ENCODE measurements around the gene STAC2.
A peak's percentile ranks its signal among the peaks of the same experiment; 100 is the strongest.
"Not testable (repeated sequence)": the region's sequence is repeated elsewhere in the genome, so short reads cannot be mapped to it uniquely, and the experiment has no call there.

Gene STAC2, protein sequence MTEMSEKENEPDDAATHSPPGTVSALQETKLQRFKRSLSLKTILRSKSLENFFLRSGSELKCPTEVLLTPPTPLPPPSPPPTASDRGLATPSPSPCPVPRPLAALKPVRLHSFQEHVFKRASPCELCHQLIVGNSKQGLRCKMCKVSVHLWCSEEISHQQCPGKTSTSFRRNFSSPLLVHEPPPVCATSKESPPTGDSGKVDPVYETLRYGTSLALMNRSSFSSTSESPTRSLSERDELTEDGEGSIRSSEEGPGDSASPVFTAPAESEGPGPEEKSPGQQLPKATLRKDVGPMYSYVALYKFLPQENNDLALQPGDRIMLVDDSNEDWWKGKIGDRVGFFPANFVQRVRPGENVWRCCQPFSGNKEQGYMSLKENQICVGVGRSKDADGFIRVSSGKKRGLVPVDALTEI

DNA sequence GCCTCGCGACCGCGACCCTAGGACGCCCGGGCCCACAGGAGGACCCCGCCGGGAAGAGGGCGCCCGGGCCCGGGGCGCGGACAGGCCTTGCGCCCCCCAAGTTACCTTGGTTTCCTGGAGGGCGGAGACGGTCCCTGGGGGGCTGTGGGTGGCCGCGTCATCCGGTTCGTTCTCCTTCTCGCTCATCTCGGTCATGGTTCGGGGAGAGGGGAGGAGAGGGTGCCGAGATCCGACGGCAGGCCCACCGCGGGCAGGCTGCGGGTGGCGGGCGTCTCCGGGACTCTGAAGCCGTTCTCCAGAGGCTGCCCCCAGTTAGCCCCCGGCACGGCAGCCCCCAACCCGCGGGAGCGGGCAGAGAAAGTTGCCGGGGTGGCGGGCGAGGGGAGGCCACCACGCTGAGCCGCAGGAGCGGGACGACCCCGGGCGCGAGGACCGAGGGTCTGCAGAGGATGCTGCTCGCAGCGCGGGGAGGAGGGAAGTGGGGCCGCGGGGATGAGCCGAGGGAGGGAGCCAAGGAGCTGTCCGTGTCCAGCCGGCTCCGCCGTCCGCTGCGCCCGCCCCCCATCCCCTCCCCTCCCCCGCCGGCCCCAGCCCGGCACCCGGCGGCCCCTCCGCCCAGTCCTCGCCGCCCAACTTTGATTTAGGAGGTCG lies at the start of gene STAC2:
Gene STAC2 (minus strand): TSS at position 638 of the 651 bp plus-strand sequence. CDS start 443 bp downstream, at position 195.
- no peak for DNase-seq (ENCODE audit: low read depth)

DNA sequence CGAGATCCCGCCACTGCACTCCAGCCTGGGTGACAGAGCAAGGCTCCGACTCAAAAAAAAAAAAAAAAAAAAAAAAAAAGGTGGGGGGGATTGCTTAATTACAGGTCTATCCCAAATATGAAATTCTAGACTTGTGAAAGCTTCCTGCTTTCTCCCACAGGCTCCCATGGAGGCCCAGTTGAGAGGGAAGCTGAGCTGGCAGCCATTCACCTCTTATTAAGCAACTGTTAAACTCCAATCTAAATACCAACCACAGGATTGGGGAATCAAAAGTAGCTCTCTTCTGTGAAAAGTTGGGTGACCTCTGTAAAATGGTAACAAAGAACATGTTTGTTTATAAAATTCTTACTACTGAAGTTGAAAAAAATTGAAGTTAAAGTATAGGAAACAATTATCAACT lies 45.8 kb upstream of the STAC2 start:
- DNase-seq (ENCODE audit: low read depth), result no peak

DNA sequence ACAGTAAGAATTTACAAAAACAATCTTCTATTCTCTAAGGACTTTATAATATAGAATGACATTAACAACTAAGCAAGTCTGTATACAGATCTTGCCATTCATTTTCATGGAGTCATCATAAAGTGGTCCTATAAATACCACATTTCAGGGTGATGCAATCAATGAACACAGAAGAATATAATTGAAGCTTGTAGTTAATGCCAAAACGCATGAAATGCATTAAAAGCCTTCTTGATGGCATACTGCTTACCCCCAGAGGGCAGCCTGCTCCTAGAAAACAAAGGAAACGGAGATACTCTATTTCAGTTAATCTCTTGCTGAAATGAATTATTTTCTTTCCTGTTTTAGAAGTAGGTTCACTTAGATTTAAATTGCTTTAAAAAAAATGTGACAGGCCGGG lies 45.2 kb upstream of the STAC2 start:
- DNase-seq (ENCODE audit: low read depth), result no peak

DNA sequence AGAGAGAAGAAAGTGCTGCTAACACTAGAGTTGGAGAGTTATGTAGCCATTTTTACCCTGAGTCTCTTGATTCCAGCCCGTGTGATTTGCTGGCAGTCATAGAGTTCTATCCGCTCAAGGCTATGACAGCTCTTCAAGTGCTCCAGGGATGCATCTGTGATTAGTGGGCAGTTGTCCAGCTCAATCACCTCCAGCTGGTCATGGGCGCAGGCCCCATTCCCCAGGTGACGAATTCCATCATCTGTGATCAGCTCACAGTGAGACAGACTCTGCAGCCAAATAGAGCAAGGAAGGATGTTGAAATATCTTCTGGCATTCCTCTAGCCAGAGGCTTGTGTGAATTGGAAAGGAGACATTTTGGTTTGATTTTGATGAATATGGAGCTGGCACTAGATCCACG lies 38.4 kb upstream of the STAC2 start:
- DNase-seq (ENCODE audit: low read depth), result no peak

DNA sequence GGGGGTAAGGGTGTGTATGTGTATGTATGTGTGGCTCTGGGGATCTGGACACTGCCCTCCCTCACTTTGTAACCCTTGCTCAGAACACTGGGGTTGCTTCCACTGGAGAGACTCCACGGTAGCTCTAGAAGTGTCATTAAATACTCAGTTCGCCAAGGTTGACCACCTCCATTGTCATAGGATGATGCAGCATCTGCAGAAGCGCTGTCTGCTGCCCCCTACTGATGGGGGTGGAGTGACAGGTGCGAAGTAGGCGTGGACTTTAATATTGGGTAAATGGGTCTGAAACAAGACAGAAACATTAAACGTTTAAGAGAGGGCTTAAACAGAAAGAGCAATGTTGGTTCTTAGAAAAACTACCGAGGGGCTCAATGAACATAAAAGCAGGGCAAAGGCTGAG lies 35.5 kb upstream of the STAC2 start:
- no peak for DNase-seq (ENCODE audit: low read depth)

DNA sequence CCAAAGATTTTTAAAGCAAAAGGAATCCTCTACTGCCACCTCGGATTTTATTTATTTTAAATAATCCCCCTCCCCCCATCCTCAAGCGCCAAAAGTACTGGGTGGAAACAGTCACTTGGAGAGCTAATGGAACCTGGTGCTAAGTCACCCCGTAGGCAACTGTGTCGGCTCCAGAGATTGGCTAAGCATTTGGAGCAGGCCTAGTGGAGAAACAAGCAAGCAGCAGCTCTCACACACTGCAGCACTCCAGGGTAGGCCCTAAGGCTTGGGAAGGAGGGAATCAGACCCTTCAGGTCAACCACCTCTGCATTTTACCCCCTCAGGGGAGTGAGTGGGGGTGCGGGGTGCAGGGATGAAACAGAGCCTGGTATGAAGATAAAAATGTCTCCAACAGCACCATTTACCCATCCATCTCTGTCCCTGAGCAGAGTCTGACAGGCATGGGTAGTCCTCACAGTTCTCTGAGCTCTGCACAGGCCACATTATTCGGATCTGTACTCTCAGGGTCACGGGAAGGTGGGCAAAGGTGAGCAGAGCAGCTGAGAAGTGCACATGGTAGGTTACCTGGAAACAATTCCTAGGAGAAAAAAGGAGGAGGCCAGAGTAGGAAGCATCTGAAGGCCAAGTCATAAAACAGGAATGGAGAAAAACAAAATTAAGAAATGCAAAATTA lies 27.2 kb upstream of the STAC2 start:
- no peak for DNase-seq (ENCODE audit: low read depth)

DNA sequence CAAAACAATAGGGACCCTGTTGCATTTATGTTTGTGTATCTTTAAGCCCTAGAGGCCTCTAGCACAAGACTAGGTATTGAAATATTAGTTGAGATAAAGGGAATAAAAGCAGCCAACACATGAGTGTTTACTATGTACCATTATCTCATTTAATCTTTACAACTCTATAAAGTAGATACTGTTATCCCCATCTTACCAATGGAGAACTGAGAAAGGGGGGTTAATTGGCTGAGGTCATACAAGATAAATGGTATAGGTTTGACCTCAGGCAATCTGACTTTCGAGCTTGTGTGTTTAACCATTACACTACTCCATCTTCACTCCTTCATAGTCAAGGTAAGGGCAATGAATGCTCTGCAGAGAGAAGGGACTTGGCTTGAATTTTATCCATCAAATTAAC lies 26.3 kb upstream of the STAC2 start:
- DNase-seq (ENCODE audit: low read depth), result no peak

DNA sequence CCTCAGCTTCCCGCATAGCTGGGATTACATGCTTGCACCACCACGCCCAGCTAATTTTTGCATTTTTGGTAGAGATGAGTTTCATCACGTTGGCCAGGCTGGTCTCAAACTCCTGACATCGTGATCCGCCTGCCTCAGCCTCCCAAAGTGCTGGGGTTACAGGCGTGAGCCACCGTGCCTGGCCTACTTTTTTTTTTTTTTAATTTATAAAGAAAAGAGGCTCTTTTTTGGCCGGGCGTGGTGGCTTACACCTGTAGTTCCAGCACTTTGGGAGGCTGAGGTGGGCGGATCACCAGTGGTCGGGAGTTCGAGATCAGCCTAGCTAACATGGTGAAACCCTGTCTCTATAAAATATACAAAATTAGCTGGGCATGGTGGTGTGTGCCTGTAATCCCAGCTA lies 24.3 kb upstream of the STAC2 start:
- DNase-seq (ENCODE audit: low read depth), result not testable (repeated sequence)

DNA sequence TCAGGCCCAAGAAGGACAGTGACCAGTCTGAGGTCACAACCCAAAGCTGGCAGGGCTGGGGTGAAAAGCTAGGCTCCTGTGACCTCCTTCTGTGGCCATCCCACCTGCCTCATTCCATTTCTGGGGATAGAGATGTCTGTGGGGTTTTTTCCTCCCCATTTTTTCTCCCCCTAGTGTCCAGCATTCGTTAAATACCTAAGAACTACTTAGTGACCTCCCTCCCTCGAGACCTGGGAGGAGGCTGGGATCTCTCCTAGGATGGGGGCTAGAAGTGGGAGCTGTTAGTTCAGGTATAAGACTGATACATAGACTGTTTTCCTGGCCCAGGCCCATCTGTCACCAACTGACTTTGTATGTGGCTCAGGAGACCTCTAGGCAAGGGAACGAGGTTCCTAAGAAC lies 20.5 kb upstream of the STAC2 start:
- DNase-seq (ENCODE audit: low read depth), result no peak

DNA sequence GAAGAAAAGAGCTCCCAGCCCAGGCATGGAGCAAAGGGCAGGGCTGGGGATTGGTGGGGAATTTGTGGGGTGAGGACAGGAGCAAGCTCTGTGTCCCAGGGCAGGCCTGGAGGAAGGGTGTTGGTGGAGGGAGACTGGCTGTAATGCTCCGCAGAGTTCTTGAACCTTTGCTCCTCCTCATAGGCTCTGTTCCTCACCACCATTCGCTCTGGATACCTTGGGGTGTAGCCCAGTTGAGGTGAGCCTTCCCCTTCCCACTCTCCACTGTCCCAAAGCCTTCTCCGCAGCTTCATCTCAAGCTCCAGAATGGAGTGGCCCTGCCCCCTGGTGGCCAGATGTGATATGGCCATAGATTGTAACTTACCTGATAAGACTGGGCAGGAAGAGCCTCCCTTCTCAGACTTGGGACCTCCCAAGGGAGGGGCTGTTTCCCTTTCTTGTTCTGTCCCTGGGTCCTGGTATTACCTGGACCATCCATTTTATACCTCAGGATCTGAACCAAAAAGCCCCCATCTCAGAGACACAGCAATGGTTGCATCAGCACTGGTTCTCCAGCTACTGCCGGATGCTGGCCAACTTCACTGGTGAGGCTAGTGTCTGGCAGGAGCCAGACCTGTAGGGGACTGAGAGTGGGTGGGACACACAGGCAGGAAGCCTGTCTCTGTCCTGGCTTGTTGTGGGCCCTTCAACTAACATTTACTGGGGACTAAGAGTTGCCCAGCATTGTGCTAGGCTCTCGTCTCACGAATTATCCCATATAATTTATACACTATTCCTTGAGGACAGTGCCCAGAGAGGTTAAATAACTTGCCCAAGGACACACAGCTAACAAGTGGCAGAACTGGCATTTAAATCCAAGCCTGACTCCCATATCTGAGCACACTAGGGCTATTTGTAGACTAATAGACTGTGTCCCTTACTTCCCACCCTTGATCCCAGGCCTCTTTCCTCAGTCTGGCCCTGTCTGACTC lies 19.1 kb upstream of the STAC2 start:
- peak; percentile 56 for DNase-seq (ENCODE audit: low read depth)

DNA sequence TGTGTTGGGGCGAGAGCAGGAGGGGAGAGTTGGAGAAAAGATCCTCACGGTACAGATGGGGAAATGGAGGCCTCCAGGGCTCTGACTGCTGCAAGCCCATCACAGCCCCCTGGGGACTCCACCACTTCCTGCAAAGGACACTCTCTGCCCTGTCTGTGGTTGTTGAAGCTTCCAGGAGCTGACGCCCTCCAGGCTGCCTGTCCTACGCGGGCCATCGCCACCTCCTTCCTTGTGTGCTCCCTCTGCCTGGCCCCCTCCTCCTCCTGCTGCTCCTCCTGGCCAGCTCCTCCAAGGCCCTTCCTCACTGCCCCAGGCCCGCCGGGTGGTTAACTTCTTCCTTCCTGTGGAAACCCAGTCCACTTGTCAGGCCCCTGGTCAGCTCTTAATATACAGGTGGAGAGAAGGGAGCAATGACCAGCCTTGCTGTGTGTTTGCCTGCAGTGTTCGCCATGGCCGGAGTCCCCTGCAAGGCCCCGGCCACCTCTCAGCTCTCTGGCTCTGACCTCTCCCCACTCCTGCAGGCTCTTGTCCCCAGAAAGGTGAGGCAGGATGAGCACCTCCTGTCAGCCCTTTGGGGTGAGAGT lies 18.4 kb upstream of the STAC2 start:
- no peak for DNase-seq (ENCODE audit: low read depth)

DNA sequence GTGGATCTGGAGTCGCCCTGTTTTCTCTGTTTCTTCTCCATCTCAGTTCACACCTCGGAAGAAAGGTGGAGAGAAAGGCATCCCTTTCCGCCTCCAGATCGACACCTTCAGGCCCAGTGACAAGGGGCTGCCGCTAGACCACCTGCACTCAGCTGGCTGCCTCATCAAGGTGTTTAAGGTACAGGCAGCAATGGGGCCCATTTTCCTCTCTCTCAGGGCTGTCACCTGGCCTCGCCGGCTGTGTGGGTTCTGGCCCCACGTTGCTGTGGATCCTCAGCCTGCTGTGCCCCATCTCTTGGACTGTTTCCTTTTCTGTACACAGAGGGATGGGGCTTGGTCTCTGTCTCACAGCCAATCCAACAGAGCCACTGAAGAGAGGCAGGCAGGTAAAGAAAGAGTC lies 17.4 kb upstream of the STAC2 start:
- no peak for DNase-seq (ENCODE audit: low read depth)

DNA sequence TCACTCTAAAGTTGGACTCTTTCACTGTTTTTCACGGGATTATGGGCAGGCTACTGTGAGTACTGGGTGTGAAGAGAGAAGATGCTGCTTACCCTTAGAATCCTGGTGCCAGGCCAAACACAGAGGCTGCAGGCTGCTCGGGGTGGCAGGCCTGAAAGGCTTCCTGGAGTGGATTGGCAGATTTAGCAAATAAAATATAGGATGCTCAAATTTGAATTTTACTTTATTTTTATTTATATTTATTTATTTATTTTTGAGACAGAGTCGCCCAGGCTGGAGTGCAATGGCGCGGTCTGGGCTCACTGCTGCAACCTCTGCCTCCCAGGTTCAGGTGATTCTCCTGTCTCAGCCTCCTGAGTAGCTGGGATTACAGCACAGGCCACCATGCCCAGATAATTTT lies 14.9 kb upstream of the STAC2 start:
- DNase-seq (ENCODE audit: low read depth), result no peak

DNA sequence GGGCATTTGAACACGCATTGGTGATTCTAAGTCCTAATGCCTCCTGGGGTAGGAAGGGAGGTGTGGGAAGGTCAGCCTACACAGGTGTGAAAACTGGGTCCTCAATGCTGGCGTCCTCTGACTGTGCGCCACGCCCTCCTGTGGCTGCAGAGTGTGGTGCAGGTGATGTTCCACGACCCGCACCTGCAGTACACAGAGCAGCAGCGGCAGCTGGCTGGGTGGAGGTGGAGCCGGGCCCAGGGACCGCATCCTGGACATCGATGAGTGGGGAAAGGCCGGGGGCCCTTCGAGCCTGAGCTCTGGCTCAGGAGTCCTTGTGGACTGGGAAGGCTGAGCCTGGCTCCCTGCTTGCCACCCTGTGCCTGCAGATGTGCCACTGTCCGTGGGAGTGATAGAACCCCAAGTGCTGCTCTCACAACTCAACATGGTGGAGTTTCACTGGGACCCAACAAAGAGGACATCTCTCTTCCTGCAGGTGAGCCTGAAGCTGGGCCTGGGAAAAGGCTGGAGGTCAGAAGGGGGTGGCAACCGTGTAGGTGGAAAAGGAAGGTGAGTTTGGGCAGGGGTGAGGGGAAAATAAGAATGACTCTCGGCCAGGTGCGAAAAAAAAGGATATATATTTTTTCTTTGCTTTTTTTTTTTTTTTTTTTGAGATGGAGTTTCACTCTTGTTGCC lies 14.0 kb upstream of the STAC2 start:
- DNase-seq (ENCODE audit: low read depth), result peak; percentile 36

DNA sequence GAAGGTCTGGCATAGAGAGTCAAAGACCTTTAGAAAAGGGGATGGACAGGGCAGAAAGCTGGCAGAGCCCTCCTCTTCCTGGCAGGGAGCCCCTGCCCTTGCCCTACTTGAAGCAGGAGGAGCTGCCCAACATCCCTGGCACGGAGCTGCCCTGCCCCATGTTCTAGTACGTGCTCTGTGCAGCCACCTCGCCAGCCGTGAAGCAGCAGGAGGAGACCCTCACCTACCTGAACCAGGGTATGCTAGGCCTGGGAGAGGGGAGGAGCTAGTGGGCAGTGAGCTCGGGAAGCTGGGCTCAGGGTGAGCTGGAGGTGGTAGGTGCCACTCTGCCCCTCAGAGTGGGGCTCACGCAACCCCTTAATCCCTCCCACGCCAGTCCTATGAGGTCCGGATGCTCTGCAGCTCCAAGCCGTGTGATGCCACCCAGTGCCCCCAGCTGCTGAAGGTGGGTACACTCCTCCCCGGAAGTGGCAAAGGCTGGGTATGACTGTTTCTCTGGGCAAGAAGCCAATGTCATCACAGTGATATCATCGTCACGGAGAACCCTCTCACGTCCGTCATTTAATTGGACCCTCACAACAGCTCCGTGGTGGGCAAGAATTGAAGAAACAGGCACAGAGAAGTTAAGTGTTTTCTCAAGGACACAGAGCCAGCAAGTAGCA lies 12.7 kb upstream of the STAC2 start:
- peak; percentile 87 for DNase-seq (ENCODE audit: low read depth)

DNA sequence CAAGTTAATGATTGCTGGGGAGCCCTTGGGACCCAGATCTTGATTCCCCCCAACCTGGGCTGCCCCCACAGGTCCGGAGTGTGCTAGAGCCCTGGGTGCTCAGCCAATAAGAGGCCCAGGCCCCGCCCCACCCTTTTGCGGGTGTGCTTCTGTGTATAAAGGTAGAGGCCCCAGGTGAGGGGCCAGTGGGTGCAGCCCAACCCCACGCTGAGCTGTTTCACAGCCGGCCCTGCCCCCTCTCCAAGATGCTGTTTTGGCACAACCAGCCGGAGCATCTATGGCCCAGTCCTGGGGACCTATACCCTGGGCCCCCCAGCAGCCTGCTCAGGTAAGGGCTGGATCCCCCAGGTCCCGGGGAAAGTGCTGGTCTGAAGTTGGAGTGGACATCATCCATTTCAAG lies 11.8 kb upstream of the STAC2 start:
- DNase-seq (ENCODE audit: low read depth), result no peak

DNA sequence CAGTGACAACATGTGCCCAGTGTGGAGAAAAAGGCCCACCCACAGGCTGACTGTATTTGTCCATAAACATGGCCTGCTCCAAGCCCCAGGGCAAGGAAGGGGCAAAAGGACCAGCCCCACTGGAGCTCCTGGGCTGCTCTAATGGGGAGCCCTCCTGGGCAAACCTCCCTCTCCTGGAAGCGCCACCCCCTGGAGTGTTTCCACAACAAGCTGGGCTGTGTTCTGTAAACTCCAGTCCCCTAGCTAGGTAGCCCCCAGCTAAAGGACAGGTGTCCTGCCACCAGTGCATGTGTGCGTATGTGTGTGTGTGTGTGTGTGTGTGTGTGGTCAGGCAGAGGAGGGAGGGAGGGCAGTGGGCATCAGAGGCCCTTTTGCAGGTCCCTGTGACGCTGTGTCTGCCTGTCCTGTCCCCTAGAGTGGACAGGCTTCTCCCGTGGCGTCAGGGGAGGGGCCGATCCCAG lies 11.3 kb upstream of the STAC2 start:
- DNase-seq (ENCODE audit: low read depth), result no peak

DNA sequence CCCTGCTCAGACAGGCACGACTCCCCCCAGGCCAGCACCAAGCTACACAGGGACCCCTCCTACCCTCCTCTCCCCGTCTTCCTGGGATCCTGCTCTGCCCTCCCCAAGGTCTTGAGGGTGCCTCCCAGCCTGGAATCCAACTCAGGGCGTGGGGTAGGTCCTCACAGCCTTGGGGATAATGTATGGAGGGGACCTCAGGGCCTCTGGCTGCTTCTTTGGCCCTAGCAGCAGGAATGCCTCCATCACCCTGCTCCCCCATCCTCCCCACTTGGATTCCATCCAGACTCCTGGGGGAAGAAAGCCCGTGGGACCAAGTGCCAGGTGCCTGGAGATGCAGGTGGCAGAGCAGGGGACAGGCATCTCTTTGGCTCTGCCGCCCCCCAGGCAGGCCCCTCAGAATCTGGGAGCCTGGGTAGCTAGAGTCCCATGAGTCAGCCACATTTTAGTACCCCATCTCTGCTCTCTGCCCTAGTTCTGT lies 10.7 kb upstream of the STAC2 start:
- no peak for DNase-seq (ENCODE audit: low read depth)

DNA sequence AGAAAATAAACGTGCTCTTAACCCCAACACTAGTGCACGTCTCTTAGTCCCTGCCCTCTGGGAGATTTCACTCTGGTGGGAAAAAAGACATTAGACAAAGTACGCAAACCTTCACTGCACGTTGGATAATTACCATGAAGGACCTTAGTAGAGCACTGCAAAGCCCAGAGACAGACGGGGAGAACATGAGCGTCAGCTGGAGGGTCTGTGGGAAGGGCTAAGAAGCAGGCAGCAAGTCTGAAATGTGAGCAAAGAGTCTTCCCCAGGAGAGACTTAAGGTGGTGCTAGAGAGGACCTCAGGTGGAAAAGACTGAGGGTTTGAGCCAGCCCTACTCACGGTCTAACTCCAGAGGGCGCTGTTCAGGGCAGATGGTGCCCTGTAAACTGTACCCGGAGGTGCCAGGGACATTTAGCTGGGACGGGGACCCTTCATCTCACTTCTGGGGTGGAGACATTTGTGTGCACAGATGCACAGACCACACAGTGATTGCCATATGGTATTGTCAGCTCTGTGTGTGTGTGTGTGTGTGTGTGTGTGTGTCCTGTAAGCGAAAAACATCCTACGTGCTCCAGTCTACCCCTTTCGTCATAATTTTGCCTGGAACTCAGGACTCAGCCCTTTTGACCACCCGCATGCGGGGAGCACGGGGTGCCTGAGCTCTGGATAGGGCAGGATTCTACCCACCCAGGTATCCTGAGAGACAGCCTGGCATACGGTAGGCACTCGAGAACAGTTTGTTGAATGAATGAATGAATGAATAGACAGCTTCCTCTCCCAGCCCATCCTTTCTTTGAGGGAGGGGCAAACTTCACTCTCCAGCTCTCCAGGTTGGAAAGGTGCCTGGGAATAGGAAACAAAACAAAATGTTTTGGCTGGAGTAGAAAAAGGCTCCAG lies 10.1 kb upstream of the STAC2 start:
- DNase-seq (ENCODE audit: low read depth), result peak; percentile 10

Data from T-helper 22 cell (primary cell).